ENCODE measurements around the gene THEM4. TPM values are rescaled to one million over a fixed set of nuclear protein-coding genes. Genes with fewer than 3 reads are reported as not detected.

Gene THEM4
- total and polyA plus RNA-seq, 2 experiments from 2014 or later = 13.4 to 20.4 TPM

- Histone ChIP-seq H2AFZ (no peak overlapping the region), H3K79me2 (replicated peaks; ENCODE audit: insufficient read depth) (no peaks in the 10 kb centered on the region), H3F3A (replicated peaks; ENCODE audit: low read depth) (no peaks in the 10 kb centered on the region), H3K4me2 (no peak overlapping the region), H3K27me3 (ENCODE audit: insufficient read depth) (peaks cover 62% of the 10 kb centered on the region), H3K36me3 (ENCODE audit: insufficient read depth) (no peaks in the 10 kb centered on the region), H4K20me1 (replicated peaks; ENCODE audit: insufficient read depth) (no peaks in the 10 kb centered on the region; the same call in 1 of the 2 replicates), H3K9me2 (ENCODE audit: insufficient read depth) (no peaks in the 10 kb centered on the region), H3K27ac (ENCODE audit: low read depth) (no peak overlapping the region), H3K4me3 (no peak overlapping the region), H3K4me1 (ENCODE audit: insufficient read depth) (peaks cover 5% of the 10 kb centered on the region; the same call in 1 of the 2 replicates)
- Mint-ChIP-seq H3K4me3 (no peak overlapping the region), H3K9me3 (no peaks in the 10 kb centered on the region; the same call in 2 of the 3 replicates), H3K36me3 (ENCODE audit: low read depth) (no peaks in the 10 kb centered on the region), H3K27me3 (ENCODE audit: insufficient read depth, low read depth, poor library complexity) (peaks cover 37% of the 10 kb centered on the region), H3K4me1 (peaks cover 22% of the 10 kb centered on the region), H3K27ac (no peak overlapping the region)
- TF ChIP-seq EZH2 (IDR thresholded peaks at IDR 0.05; ENCODE audit: low read depth, unreplicated experiment) (no peak), POLR2AphosphoS5 (IDR thresholded peaks at IDR 0.05; ENCODE audit: low read depth) (no peak), CREB1 (CRISPR knock-in tag; IDR thresholded peaks at IDR 0.05; ENCODE audit: low read depth) (no peak), ZNF462 (CRISPR knock-in tag; IDR thresholded peaks at IDR 0.05) (no peak), CTCF (conservative IDR thresholded peaks at IDR 0.05; ENCODE audit: low read depth in 2 of 2) (no peak), ZNF114 (CRISPR knock-in tag; IDR thresholded peaks at IDR 0.05) (no peak), NANOG (IDR thresholded peaks at IDR 0.05; ENCODE audit: borderline replicate concordance) (no peak), JUNB (IDR thresholded peaks at IDR 0.05; ENCODE audit: unreplicated experiment) (no peak), ZNF331 (CRISPR knock-in tag; IDR thresholded peaks at IDR 0.05; ENCODE audit: low read depth) (no peak), STAT1 (IDR thresholded peaks at IDR 0.05; ENCODE audit: unreplicated experiment) (no peak), EZH2phosphoT487 (IDR thresholded peaks at IDR 0.05; ENCODE audit: unreplicated experiment) (no peak)
- TF ChIP-seq, protein P1, sequence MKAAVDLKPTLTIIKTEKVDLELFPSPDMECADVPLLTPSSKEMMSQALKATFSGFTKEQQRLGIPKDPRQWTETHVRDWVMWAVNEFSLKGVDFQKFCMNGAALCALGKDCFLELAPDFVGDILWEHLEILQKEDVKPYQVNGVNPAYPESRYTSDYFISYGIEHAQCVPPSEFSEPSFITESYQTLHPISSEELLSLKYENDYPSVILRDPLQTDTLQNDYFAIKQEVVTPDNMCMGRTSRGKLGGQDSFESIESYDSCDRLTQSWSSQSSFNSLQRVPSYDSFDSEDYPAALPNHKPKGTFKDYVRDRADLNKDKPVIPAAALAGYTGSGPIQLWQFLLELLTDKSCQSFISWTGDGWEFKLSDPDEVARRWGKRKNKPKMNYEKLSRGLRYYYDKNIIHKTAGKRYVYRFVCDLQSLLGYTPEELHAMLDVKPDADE (IDR thresholded peaks at IDR 0.05) = no peak
- TF ChIP-seq, protein P2, sequence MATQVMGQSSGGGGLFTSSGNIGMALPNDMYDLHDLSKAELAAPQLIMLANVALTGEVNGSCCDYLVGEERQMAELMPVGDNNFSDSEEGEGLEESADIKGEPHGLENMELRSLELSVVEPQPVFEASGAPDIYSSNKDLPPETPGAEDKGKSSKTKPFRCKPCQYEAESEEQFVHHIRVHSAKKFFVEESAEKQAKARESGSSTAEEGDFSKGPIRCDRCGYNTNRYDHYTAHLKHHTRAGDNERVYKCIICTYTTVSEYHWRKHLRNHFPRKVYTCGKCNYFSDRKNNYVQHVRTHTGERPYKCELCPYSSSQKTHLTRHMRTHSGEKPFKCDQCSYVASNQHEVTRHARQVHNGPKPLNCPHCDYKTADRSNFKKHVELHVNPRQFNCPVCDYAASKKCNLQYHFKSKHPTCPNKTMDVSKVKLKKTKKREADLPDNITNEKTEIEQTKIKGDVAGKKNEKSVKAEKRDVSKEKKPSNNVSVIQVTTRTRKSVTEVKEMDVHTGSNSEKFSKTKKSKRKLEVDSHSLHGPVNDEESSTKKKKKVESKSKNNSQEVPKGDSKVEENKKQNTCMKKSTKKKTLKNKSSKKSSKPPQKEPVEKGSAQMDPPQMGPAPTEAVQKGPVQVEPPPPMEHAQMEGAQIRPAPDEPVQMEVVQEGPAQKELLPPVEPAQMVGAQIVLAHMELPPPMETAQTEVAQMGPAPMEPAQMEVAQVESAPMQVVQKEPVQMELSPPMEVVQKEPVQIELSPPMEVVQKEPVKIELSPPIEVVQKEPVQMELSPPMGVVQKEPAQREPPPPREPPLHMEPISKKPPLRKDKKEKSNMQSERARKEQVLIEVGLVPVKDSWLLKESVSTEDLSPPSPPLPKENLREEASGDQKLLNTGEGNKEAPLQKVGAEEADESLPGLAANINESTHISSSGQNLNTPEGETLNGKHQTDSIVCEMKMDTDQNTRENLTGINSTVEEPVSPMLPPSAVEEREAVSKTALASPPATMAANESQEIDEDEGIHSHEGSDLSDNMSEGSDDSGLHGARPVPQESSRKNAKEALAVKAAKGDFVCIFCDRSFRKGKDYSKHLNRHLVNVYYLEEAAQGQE (IDR thresholded peaks at IDR 0.05; ENCODE audit: unreplicated experiment) = no peak
- no peak for DNase-seq (ENCODE audit: low spot score)
- no peak for ATAC-seq
Measured at GRCh38 chr1:151864411-151864810, 44.9 kb downstream of the THEM4 start.
